Activated CD8-positive, alpha-beta memory T cell treated with anti-CD3 and anti-CD28 coated beads, Interleukin-2, amount 50 U/mL, for 1 hour (primary cell): Measurements from ENCODE around the gene SLAMF6.

ENCODE experiments used
- DNase-seq: peaks from one replicate; pipeline ENCODE4 v3.0.0-alpha.2; 2020; ENCODE audit errors: extremely low read depth

The SLAMF6 gene

GRCh38 chr1:160467576-160467975 lies 55.5 kb downstream of the SLAMF6 start:
- DNase-seq = no peak

GRCh38 chr1:160466961-160467360 lies 56.1 kb downstream of the SLAMF6 start:
- no peak for DNase-seq

GRCh38 chr1:160465123-160465522 lies 57.9 kb downstream of the SLAMF6 start:
- no peak for DNase-seq

GRCh38 chr1:160460683-160461287 lies 62.3 kb downstream of the SLAMF6 start:
- no peak for DNase-seq

GRCh38 chr1:160460214-160460642 lies 62.8 kb downstream of the SLAMF6 start:
- no peak for DNase-seq

- no peak for DNase-seq
Measured at GRCh38 chr1:160459687-160460086, 63.4 kb downstream of the SLAMF6 start.

- no peak for DNase-seq
Measured at GRCh38 chr1:160459056-160459455, 64.0 kb downstream of the SLAMF6 start.

- no peak for DNase-seq
Measured at GRCh38 chr1:160455153-160455517, 67.9 kb downstream of the SLAMF6 start.

DNA sequence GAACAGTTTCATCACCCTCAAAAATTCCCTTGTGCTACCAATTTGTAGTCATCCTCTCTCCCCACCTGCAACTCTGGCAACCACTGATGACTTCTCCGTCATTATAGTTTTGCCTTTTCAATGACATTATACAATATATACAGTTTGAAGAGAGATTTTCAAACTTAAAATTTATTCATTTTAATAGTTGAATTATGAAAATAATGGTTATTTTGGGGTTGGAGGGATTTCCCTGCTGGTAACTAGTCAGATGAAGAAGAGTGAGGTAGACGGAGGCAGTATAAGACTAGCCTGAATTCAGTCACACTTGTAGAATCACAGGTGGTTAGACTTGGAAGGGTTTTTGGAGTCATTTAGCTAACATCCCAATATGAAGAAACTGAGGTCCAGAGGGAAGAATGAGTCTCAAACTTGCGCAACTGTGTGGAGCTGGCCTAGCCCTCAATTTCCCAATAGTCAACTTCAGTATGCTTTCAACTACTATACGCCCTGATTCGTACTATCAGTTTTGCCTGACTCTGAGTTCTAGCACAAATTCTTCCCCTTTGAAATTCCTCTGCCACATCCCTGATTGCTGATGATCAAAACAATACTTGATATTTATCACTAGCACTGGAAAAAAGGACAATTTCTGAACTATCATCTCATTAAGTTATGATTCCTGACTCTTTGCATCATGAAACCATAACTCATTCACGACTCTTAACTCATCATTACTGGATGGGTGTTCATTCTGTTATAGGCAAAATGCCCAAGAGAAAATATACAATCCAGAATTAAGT lies 68.5 kb downstream of the SLAMF6 start:
- DNase-seq = no peak

- no peak for DNase-seq
Measured at GRCh38 chr1:160453443-160453842, 69.6 kb downstream of the SLAMF6 start.

DNA sequence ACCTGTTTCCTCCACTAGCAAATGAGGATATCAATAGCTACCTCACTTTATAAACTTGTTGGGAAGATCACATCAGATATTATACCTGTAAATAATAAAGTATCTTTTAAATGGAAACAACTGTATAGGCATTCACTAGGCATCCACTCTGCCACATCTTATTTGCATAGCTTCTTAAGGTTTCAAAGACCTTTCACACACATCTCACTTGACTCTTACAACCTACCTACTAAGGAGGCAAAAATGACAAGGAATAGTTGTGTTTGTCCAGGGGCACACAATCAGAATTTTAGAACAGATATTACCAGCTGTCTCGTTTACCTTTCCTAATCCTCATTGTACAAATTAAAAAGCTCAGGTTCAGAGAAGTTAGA lies 71.2 kb downstream of the SLAMF6 start:
- DNase-seq = no peak

- DNase-seq = no peak
Measured at GRCh38 chr1:160451119-160451858, 71.8 kb downstream of the SLAMF6 start.

- no peak for DNase-seq
Measured at GRCh38 chr1:160449494-160449893, 73.6 kb downstream of the SLAMF6 start.

DNA sequence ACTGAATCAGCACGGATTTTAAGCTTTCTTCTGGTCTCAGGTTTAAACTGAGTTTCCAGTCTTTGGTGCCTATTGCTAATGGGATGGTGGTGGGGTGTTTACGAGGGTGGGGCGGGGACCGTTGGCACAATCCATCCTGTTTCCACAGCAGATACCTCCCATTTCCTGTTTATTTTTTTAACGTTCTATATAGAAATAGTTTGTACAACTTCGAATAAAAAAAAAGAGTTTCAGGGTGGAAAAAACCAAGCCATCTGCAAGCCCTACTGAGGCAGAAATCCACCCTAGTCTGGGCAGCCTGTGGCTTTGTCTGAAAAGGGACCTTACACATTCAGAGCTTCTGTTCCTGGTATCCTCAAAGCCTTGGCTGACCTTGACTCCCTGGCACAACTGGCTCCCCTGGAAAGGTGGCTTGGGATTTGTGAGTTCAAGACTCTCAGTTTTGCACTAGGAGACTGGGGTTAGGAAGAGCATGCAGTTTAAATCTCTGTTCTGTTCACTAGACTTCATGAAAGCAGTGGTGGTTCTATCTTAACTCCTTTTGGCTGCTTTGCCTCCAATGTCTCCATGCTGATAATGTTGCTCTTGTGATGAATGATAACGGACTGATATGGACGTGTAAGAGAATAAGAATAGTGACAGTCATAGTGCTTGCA lies 76.0 kb downstream of the SLAMF6 start:
- no peak for DNase-seq

DNA sequence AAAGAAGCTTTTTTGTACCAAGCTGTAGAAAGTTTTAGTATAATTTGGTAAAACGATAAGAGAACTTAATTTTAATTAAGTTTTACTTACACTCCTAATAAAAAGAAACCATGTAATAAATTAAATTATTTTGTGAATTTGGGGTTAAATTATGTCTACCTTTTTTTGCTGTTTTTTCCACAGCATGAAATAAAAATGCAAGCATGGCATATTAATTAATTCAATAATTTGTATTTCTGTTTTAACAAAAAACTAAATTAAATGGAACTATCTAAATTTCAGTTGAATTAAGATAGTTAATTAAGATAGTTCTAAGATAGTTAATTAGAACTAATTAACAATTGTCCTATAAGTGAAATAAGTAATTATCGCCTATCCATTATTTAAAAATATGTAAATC lies 83.3 kb downstream of the SLAMF6 start:
- DNase-seq = no peak

- DNase-seq = no peak
Measured at GRCh38 chr1:160438935-160439334, 84.1 kb downstream of the SLAMF6 start.

GRCh38 chr1:160438317-160438918 lies 84.6 kb downstream of the SLAMF6 start:
- DNase-seq = no peak

DNA sequence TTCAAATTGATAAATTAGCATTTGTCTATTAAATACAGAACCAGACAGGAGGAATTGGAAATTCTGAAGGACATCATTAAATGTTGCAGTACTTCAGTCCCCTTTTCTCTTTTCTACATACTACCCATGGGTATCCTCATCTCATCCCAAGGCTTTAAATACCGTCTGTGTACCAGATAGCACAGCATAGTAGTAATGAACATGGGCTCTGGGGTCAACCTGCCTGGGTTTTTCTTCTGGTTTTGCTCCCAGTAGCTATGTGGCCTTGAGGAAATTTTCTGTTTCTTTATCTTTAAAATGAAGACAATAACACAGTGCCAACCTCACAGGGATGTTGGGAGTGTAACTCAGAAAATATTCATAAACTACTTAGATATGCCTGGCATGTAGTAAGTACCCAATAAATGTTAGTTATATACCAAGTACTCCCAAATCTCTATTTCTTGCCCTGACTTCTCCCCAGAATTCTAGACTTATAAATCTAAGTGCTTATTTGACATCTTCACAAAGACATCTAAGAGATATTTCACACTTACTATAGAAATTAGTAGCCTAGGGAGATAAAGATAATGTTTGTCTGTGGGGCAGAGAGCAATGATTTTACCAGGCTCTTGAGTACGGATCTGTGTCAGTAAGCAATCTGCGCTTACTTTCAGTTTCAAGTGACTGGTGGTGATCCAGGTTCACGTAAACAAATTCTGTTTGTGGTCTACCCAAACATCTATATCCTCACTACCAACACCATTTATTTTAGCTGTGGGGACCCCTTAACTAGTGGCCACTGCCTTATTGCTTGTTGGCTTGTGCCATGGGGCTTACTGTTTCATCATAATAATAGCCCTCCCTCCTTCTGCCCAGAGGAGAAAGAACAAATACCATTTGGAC lies 85.4 kb downstream of the SLAMF6 start:
- no peak for DNase-seq

- DNase-seq = no peak
Measured at GRCh38 chr1:160436966-160437365, 86.1 kb downstream of the SLAMF6 start.
